Endodermal cell (in vitro differentiated cells): ENCODE measurements around the gene LIPF. TPM values are rescaled to one million over a fixed set of nuclear protein-coding genes. Genes with fewer than 3 reads are reported as not detected.
A peak's percentile ranks its signal among the peaks of the same experiment; 100 is the strongest.

Experiments used
- DNase-seq: peaks from one replicate; pipeline ENCODE4 v3.0.0-alpha.2; 2017
- H3K27ac ChIP-seq: 2 replicates; pipeline ENCODE4 v1.5.1; 2013; ENCODE audit warnings: mild to moderate bottlenecking, low read depth, low read length, moderate library complexity
- H3K27me3 ChIP-seq: 2 replicates; pipeline ENCODE4 v1.6.1; 2013; ENCODE audit warnings: mild to moderate bottlenecking, low read length, moderate library complexity; ENCODE audit not compliant: insufficient read depth, control insufficient read depth, poor library complexity, severe bottlenecking
- H3K36me3 ChIP-seq: 2 replicates; pipeline ENCODE4 v1.7.0; 2013; ENCODE audit warnings: mild to moderate bottlenecking, low read length, moderate library complexity; ENCODE audit not compliant: control insufficient read depth, insufficient read depth
- H3K4me1 ChIP-seq: one replicate; pipeline ENCODE4 v1.7.0; 2013; ENCODE audit warnings: low read length; ENCODE audit not compliant: control insufficient read depth, insufficient read depth
- H3K4me3 ChIP-seq: 2 replicates; pipeline ENCODE4 v1.5.1; 2013; ENCODE audit warnings: mild to moderate bottlenecking, low read length, moderate library complexity
- H3K9ac ChIP-seq: 2 replicates; pipeline ENCODE4 v1.6.1; 2013; ENCODE audit warnings: mild to moderate bottlenecking, low read length, moderate library complexity; ENCODE audit not compliant: poor library complexity, severe bottlenecking; ENCODE audit errors: extremely low read depth
- H3K9me3 ChIP-seq: 2 replicates; pipeline ENCODE4 v1.6.1; 2013; ENCODE audit warnings: mild to moderate bottlenecking, low read length, moderate library complexity; ENCODE audit not compliant: control insufficient read depth
- H3K27ac Mint-ChIP-seq: 2 replicates; pipeline ENCODE4 v1.8.0; 2020; ENCODE audit warnings: mixed read lengths
- H3K27me3 Mint-ChIP-seq: 2 replicates; pipeline ENCODE4 v1.8.0; 2021; ENCODE audit warnings: mild to moderate bottlenecking, mixed read lengths; ENCODE audit not compliant: insufficient read depth
- H3K36me3 Mint-ChIP-seq: 2 replicates; pipeline ENCODE4 v1.8.0; 2020; ENCODE audit warnings: low read depth, mixed read lengths
- H3K4me1 Mint-ChIP-seq: 2 replicates; pipeline ENCODE4 v1.8.0; 2020; ENCODE audit warnings: mixed read lengths
- H3K4me3 Mint-ChIP-seq: 2 replicates; pipeline ENCODE4 v1.8.0; 2020; ENCODE audit warnings: mild to moderate bottlenecking, moderate library complexity, mixed read lengths
- H3K9me3 Mint-ChIP-seq: 2 replicates; pipeline ENCODE4 v1.8.0; 2020; ENCODE audit warnings: mild to moderate bottlenecking, mixed read lengths
- CTCF ChIP-seq: fragments of 200-600 bp; sonication (generic); conservative IDR thresholded peaks from 2 replicates; pipeline ENCODE4 v1.5.0; 2021; ENCODE audit warnings: antibody characterized with exemption, mild to moderate bottlenecking
- WGBS, 2 experiments: methylation state at CpG; one replicate each; pipeline versions ENCODE4 v1.1.5 to v1.1.7; 2013; ENCODE audit warnings: missing lambda C conversion rate in 2 of 2, mixed read lengths in 1 of 2; ENCODE audit not compliant: insufficient coverage in 1 of 2, insufficient read length in 1 of 2; 5-methylcytosine and 5-hydroxymethylcytosine counted together
- total RNA-seq, 2 donors: library from RNA; stranded (reverse); fragmentation: NEBNext Ultra II Directional in 1 of 2; extraction: Animal tissue kit (Norgen Biotek cat#: 25700) in 1 of 2; gene quantifications; 2 replicates in 1 of 2; 3 replicates in 1 of 2; pipeline ENCODE4 v1.2.1, GENCODE V29; 2021

The LIPF gene
- total RNA-seq, 2 donors from 2014 or later, result not detected

GRCh38 chr10:88728107-88728763 lies 64.0 kb downstream of the LIPF start:
- Histone ChIP-seq H3K9ac (no peak overlapping the region), H3K27ac (no peak overlapping the region), H3K4me1 (no peaks in the 10 kb centered on the region), H3K27me3 (peaks cover 9% of the 10 kb centered on the region), H3K4me3 (no peak overlapping the region), H3K9me3 (no peaks in the 10 kb centered on the region), H3K36me3 (no peaks in the 10 kb centered on the region)
- Mint-ChIP-seq H3K4me3 (no peak overlapping the region), H3K4me1 (peaks cover 6% of the 10 kb centered on the region), H3K9me3 (no peaks in the 10 kb centered on the region), H3K36me3 (no peaks in the 10 kb centered on the region), H3K27ac (no peak overlapping the region), H3K27me3 (peaks cover 34% of the 10 kb centered on the region)
- 77 to 90% methylated on average over 26 to 30 of the region's 30 CpGs for WGBS, 2 experiments
- TF ChIP-seq CTCF, result peak; percentile 99
- DNase-seq, result peak; percentile 99

Other genes with a start within 250 kb of the LIPF start
- 10 to 100 TPM; 10.1 to 12.3 TPM for gene RNLS, start 81.1 kb upstream of the LIPF start, total RNA-seq
- not detected for gene LIPJ, start 77.7 kb upstream of the LIPF start, total RNA-seq
- gene LIPK, start 41.8 kb downstream of the LIPF start, total RNA-seq, result not detected
- gene LIPN, start 95.6 kb downstream of the LIPF start, total RNA-seq, result not detected
- not detected for gene LIPM, start 138.3 kb downstream of the LIPF start, total RNA-seq
- not detected for gene ANKRD22, start 187.4 kb downstream of the LIPF start, total RNA-seq
- gene STAMBPL1, start 215.8 kb downstream of the LIPF start, total RNA-seq, result 1 to 10 TPM; 1.2 to 4.1 TPM